Measurements from ENCODE around the gene EHMT1.
"Not testable (repeated sequence)": the region's sequence is repeated elsewhere in the genome, so short reads cannot be mapped to it uniquely, and the experiment has no call there.

Gene EHMT1

DNA sequence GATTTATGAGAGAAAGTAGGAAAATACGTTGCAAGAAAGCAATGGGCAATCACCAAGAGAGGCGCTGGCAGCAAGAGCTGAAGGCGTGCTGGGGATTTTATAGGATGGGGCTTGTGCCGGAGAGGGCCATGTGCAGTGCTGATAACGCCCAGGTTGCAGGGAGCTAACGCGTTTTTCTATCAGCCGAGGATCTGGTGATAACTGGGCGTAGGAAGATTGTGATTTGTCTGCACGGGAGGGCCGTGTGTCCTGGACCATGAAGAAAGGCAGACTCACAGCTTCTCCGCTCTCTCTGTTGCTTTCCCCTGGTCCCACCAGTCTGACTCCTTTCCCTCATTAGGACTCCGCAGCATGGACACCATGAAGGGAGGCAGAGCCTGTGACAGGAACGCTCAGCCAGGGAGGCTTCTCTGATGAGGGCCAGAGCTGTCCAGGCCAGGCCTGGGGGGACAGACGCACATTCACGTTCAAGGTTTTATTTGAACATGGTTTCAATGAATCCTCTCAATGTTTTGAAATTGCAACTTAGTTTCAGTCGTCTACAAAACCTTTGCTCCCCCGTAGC, 246.9 kb downstream of the EHMT1 start:
- FAIRE-seq (no peak), DNase-seq (ENCODE audit: insufficient read length, low spot score) (no peak)
- TF ChIP-seq POLR2A (IDR thresholded peaks at IDR 0.05; ENCODE audit: low read depth, low read length): no peak

- TF ChIP-seq POLR2A (IDR thresholded peaks at IDR 0.05; ENCODE audit: low read depth, low read length): no peak
- DNase-seq (ENCODE audit: insufficient read length, low spot score) (no peak), FAIRE-seq (no peak)
Observed at GRCh38 chr9:137866226-137867141, 247.7 kb downstream of the EHMT1 start.

DNA sequence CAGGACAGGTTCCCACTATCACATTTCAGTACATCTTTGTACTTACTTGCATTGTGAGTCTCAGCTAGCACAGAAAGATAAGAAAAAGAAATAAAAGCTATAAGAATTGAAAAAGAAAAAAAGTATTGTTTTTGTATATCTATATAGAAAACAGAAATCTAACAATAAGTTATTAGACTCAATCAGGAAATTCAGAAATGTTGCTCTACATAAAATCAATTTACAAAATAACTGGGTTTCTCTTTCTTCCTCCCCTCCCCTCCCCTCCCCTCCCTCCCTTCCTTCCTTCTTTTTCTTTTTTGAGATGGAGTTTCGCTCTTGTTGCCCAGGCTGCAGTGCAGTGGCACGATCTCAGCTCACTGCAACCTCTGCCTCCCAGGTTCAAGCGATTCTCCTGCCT, 251.6 kb downstream of the EHMT1 start:
- DNase-seq (ENCODE audit: insufficient read length, low spot score) (no peak), FAIRE-seq (no peak)
- TF ChIP-seq POLR2A (IDR thresholded peaks at IDR 0.05; ENCODE audit: low read depth, low read length): no peak

DNA sequence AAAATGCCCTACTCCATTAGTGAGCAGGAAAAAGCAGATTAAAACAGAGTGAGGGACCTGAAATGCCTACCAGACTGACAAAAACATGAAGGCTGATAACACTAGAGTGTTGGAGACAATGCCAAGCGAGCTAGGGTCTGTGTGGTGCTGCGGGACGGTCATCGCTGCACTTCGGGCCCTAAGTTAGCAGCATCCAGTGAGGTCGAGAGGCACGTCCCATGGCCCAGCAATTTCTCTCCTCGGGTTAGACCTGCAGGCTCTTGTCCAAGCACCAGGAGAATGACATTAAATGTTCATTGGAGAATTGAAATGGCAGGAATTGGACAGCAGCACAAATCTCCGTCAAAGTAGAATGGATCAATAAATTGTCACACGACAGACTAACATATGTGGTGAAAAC, 253.5 kb downstream of the EHMT1 start:
- DNase-seq (ENCODE audit: insufficient read length, low spot score) (no peak), FAIRE-seq (no peak)
- TF ChIP-seq POLR2A (IDR thresholded peaks at IDR 0.05; ENCODE audit: low read depth, low read length): no peak

- no peak for TF ChIP-seq POLR2A (IDR thresholded peaks at IDR 0.05; ENCODE audit: low read depth, low read length)
- FAIRE-seq: no peak
- DNase-seq (ENCODE audit: insufficient read length, low spot score): no peak
Observed at GRCh38 chr9:137873408-137873807, 254.6 kb downstream of the EHMT1 start.

- FAIRE-seq: no peak
- TF ChIP-seq POLR2A (IDR thresholded peaks at IDR 0.05; ENCODE audit: low read depth, low read length): no peak
- DNase-seq (ENCODE audit: insufficient read length, low spot score): no peak
Observed at GRCh38 chr9:137873858-137874362, 255.1 kb downstream of the EHMT1 start.

- FAIRE-seq (no peak), DNase-seq (ENCODE audit: insufficient read length, low spot score) (no peak)
- TF ChIP-seq POLR2A (IDR thresholded peaks at IDR 0.05; ENCODE audit: low read depth, low read length): no peak
Observed at GRCh38 chr9:137875354-137875753, 256.5 kb downstream of the EHMT1 start.

DNA sequence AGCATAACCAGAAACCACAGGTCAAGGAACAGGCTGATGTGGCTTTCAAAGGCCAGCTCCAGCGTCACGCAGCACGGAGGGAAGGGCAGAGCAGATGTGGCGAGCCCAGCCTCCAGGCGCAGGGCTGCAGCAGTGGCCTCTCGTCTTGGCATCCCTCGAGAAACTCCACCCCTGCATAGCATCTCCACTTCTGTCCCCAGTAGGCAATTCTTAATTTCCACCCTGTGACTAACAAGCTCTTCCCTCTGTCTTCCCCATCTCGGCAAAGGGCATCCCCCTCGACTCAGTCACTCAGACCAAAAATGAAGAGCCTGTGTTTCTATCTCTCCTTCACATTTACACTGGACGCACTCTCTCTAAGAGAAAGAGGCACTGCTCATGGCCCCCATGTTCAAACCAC, 257.0 kb downstream of the EHMT1 start:
- no peak for FAIRE-seq
- no peak for DNase-seq (ENCODE audit: insufficient read length, low spot score)
- TF ChIP-seq POLR2A (IDR thresholded peaks at IDR 0.05; ENCODE audit: low read depth, low read length): no peak

- no peak for FAIRE-seq
- DNase-seq (ENCODE audit: insufficient read length, low spot score): no peak
- no peak for TF ChIP-seq POLR2A (IDR thresholded peaks at IDR 0.05; ENCODE audit: low read depth, low read length)
Observed at GRCh38 chr9:137876269-137876668, 257.5 kb downstream of the EHMT1 start.

DNA sequence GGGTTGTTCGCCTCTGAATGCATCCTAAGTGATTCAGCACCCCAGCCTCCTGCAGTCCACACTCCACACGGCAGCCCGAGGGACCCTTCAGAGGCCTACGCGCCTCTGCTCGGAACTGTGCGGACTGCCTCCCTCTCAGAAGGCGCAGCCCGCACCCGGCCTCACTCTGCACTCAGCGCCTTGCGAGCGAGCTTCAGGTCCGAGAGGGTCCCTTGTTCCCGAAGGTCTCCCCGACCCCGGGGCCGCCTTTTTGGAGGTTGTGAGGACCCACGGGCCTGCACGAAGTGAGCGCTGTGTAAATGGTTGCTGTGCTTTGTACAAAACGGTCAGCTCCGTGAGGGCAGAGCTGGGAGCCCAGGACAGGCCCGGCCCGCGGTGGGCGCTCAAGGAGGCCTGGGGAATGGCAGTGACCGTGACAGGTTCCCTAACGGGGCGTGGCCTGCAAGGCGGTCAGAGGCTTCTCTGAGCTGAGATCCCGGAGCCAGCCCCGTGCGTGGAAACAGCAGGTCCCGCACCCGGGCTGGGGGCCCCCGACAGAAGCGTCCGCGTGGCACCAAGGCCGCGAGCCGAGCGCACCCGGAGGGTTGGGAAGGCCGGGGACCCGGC, 258.1 kb downstream of the EHMT1 start:
- no peak for TF ChIP-seq POLR2A (IDR thresholded peaks at IDR 0.05; ENCODE audit: low read depth, low read length)
- FAIRE-seq (no peak), DNase-seq (ENCODE audit: insufficient read length, low spot score) (no peak)

DNA sequence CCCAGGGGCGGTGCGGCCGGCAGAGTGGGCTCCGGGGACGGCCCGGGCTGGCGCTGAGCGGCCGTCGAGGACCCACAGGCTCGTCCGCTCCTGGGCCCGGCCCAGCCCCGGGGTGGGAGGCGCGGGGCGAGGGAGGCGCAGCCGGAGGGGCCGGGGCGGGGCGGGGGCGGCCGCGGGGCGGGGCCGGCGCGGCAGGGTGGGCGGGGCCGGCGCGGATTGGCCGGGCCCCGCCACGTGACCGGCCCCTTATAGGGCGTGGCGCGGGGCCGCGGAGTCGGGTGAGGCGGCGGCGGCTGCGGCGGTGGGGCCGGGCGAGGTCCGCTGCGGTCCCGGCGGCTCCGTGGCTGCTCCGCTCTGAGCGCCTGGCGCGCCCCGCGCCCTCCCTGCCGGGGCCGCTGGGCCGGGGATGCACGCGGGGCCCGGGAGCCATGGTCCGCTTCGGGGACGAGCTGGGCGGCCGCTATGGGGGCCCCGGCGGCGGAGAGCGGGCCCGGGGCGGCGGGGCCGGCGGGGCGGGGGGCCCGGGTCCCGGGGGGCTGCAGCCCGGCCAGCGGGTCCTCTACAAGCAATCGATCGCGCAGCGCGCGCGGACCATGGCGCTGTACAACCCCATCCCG, 258.8 kb downstream of the EHMT1 start, which contains the start of gene CACNA1B:
CACNA1B (plus strand) TSS at position 277 of the 617 bp plus-strand sequence; CDS start at position 429, 152 bp downstream.
- not testable (repeated sequence) for FAIRE-seq

DNA sequence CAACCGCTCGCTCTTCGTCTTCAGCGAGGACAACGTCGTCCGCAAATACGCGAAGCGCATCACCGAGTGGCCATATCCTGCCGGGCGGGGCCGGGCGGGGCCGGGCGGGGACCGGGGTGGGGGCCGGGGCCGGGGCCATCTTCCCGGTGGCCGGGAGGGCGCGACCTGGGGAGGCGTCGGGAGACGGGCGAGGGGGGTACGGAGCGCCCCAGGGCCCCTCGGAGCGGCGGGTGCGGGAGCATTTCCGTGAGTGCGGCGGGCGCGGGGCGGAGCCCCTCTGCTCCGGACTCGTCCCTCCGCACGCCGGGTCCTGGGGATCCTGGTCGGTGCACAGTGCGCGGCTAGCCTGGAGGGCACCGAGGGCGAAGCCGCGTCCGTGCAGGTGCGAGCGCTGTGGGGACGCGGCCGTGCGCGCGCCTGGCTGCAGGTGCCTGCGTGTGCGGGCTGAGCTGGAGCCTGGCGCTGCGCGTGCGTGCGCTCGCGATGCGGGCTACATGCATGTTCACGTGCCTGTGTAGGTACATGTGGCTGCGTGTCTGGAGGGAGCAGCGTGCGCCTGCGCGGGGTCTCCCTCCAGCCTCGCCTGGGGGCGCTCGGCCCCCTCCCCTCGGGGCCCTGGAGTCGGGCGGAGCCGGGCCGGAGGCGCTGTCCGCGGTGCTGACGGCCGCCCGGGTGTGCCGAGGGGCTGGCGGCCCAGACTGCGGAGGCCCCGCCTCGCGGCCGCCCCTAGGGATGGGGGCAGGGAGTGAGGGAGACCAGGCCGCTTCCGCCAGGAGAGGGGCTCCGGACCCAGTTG, 259.5 kb downstream of the EHMT1 start:
- DNase-seq (ENCODE audit: insufficient read length, low spot score): no peak
- FAIRE-seq: no peak
- TF ChIP-seq POLR2A (IDR thresholded peaks at IDR 0.05; ENCODE audit: low read depth, low read length): no peak

More for the DNA sequence above, 258.8 kb downstream of the EHMT1 start, which contains the start of gene CACNA1B:
- DNase-seq (ENCODE audit: insufficient read length, low spot score): not testable (repeated sequence)

DNA sequence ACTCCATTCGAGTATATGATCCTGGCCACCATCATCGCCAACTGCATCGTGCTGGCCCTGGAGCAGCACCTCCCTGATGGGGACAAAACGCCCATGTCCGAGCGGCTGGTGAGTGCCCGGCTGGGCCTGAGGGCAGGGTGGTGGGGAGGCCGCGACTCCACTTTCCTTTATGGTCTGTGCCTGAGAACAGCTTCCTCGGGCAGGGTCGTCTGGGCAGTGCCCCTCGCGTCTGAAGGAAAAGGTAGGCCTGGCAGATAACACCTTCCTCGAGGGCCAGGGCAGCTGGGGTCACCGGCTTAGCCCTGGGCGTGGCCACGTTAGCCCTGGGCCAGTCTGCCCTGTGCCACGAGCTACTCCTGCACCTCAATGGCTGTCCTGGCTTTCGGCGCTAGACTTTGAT, 260.2 kb downstream of the EHMT1 start:
- FAIRE-seq (no peak), DNase-seq (ENCODE audit: insufficient read length, low spot score) (no peak)
- no peak for TF ChIP-seq POLR2A (IDR thresholded peaks at IDR 0.05; ENCODE audit: low read depth, low read length)
